ENCODE measurements around the gene LINGO1.

Gene LINGO1, protein sequence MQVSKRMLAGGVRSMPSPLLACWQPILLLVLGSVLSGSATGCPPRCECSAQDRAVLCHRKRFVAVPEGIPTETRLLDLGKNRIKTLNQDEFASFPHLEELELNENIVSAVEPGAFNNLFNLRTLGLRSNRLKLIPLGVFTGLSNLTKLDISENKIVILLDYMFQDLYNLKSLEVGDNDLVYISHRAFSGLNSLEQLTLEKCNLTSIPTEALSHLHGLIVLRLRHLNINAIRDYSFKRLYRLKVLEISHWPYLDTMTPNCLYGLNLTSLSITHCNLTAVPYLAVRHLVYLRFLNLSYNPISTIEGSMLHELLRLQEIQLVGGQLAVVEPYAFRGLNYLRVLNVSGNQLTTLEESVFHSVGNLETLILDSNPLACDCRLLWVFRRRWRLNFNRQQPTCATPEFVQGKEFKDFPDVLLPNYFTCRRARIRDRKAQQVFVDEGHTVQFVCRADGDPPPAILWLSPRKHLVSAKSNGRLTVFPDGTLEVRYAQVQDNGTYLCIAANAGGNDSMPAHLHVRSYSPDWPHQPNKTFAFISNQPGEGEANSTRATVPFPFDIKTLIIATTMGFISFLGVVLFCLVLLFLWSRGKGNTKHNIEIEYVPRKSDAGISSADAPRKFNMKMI

DNA sequence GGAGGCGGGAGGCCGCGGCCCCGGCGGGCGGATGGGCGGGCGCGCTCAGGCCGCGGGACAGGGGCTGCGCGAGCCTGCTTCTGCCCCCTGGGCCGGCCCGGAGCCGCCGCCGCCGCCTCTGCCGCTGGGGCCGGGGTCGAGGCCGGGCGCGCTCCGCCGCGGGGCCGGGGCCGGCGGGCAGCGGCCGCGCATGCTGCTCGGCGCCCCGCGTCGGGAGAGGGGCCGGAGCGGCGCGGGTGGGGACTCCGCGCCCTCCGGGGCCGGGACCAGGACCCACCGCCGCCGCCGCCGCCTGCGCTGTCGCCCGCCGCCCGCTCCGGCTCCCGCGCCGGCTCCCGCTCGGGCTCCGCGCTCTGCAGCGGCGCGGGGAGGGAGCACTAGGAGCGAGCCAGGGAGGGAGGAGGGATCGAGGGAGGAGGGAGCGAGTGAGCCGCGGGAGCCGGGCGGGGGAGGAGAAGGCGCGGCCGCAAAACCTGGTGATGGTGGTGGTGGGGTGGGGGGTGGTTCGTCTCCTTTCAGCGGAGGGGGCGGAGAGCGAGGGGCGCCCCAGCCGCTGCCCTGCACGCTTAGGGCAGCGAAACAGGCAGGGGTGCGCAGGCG is at the start of gene LINGO1:
LINGO1 (minus strand) TSS at position 379 of the 600 bp plus-strand sequence. CDS start 597 bp downstream, outside the sequence.
- DNase-seq (ENCODE audit: low spot score) = no peak

DNA sequence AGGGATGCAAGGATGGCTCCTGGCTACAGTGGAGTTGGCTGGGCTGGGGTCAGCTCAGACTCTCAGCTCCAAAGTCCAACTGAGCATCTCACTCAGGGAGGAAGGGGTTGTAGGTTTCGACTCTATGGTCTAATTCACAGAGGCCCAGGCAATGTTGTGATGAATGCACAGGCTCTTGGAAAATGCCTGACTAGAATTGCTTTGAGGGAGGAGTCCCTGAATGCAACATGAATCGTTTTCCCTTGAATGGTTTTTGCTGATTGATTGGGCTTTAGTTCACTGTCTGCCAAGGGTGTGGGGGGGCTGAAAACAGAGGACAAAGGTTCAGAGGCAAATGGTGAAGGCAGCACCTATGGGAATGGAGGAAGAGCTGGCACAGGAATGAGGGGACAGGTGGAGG is 48.6 kb upstream of the LINGO1 start:
- no peak for DNase-seq (ENCODE audit: low spot score)

DNA sequence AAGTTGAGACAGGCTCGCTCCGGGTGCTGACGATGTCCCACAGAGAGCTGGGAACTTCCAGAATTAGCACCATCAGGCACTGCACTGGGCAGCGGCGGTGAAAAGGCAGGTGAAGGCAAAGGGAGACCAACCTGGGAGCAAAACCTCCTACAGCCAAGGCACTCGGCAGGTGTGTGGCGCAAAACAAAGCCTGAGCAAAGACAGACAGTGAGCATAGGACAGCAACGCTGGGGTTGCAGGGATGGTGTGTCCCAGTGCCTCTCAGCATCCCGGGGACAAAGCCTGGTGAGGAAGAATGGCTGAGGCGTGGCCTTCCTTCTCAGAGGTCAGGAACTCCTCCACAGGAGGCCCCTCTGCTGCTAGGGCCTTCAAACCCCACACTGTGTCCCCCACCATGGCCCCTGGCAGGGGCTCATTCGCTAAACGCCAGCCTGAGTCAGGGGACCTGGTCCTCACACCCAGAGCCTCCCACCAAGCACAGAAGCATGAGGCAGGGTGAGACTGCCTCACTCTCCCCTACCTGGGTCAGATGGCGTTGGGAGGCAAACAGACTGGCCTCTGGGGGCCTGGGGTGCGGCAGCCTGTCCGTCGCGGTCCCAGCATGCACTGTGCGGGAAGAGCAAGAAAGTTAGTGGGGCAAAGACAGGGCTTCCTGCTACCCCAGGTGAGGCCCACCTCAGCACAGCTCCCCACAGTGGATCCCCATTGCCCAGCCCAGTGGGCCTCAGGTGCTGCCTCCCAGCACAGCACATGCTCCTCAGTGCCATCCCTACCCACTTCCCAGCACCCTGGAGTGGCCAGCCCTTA is 44.1 kb upstream of the LINGO1 start:
- DNase-seq (ENCODE audit: low spot score) = no peak

DNA sequence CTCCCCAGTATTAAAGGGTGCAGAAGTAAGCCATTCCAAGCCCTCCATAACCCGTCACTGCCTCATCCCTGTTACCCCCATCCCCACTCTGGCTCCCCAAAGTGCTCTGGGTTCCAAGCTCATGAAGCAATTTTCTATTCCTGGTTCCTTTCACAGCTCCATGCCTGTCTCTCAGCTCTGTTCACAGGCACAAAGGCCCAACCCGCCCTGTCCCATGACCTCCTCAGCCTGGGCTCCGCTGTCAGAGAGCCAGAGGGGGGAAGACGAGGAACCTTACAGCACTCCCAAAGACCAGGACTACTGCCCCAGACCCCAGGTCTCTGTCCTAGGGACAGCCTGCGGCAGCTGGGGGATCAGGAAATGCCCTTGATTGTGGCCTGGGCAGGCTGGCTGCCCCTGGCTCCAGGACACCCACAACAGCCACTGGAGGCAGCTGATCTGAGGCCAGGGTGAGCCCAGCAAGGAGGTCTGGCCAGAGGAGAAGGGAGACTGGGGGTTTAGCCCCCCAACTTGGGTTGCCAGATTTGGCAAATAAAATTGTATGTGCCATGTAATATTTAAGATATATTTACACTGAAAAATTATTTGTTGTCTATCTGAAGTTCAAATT is 43.2 kb upstream of the LINGO1 start:
- DNase-seq (ENCODE audit: low spot score) = no peak

DNA sequence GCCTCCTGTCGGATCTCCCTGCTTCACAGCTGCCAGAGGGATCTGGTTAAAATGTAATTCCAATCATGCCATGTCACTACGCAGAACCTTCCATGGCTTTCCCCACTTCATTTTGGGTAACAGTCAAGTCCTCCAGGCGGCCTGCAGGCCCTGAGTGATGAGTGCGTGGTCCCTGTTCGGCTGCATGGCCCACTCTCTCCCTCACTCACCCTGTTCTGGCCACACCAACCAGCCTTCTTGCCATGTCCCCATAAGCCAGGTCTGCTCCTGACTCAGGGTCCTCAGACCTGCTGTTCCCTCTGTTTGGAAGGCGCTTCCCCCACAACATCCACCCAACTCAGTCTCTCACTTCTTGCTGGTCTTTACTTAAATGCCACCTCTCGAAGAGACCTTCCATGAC is 41.6 kb upstream of the LINGO1 start:
- DNase-seq (ENCODE audit: low spot score) = no peak

DNA sequence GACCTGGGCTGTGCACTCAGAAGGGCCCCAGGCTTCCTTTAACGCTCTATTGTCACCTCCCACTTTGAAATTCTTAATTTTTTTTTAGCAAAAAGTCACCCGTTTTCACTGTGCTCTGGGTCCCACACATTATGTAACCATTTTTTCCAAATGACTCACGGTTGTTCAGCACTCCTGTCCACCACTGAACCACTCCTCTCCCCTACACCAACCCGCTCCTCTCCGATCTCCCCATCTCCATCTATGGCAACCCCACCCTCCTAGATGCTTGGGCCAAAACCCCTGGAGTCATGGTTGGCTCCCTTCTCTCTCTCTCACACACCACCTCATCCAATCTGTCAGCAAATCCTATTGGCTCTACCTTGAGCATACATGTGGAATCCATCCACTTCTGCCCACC is 41.2 kb upstream of the LINGO1 start:
- DNase-seq (ENCODE audit: low spot score) = no peak

DNA sequence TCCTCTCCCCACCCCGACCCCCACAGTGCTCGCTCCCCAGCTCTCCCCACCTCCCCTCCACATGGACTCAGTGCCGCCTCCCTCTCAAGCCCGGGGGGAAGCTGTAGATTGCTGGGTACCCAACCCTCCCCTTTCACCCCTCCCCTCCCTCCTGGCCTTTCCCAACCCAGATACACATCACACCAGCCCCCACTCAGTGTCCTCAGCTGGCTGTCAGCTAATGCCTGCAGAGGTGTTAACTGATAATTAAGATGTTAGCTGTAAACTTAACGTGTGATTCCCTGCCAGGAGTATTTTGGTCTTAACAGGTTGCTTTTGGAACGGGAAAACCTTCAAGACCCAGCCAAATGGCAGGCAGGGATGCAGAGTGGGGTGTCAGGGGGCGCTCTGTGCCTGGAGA is 39.4 kb upstream of the LINGO1 start:
- no peak for DNase-seq (ENCODE audit: low spot score)

DNA sequence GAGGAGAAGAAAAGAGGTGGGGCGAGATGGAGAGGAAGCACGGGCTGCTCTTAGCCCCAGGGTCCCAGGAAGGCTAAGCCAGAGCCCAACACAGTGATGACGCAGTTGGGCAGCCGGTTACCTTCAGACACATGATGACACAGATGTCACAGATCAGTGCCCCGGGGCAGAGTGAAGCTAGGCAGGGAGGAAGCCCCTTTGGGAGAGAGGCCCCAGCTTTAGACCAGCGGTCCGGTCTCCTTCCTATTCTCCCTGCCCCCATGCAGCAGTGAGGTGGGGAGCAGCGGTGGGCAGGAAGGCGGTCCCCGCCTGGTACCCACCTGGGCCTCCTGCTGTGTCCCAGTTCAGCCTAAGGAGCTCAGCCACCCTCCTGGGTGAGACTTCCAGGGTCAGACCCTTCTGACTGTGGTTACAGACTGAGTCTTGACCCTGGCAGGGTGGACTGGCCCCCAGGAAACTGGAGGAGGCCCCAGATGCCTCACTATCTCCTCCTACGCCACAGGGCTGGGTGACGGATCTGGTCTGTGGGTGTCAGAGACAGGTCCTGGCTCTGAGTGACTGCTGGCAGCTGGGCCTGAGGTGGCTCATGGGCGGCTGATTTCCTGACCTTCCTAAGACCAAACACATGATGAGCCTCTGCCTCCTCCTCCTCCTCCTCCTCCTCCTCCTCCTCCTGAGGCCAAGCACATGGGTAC is 38.8 kb upstream of the LINGO1 start:
- no peak for DNase-seq (ENCODE audit: low spot score)

DNA sequence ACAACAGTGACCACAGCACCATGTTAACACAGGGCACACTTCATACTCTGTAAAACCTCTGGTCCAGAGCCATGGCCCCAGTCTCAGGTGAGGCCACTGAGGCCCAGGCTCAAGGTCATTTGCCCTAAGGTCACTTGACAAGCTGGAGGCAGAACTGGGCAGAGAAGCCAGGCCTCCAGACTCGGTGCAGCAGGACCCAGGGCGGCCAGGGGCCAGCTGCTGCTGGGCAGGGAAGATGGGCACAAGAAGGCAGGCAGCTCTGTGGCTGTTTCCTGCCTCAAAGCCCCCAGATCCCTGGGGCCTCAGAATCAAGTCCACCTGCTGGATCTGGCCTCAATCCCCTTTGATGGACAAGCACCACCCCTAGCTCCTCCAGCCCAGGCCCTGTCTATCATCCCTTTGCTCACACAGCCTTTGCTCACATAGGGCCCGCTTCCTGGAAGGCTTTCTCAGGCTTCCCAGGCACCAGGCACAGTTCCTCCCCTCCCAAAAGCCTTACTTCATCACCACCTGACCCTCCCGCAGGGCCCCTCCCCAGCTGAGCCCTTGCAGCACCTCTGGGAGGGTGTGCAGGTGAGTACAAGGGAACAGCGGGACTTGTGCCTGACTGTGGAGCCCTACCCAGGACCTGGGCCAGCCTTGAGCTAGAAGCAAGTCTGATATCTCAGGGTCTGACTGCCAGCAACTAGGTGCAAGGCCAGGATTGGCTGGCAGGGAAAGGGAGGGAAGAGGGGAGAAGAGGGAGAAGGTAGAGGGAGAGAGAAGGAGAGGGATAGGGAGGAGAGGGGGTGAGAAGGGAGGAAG is 38.0 kb upstream of the LINGO1 start:
- no peak for DNase-seq (ENCODE audit: low spot score)

DNA sequence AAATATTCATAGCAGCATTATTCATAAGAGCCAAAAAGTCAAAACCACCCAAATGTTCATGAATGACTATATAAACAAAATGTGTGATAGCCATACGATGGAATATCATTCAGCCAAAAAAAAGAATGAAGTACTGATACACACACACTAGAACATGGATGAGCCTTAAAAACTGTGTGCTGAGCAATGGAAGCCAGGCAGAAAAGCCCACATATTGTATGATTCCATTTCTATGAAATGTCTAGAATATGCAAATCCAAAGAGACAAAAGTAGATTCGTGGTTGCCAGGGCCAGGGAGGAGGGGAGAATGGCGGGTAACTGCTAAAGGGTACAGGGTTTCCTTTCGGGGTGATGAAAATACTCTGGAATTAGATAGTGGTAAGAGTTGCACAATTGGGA is 37.2 kb upstream of the LINGO1 start:
- no peak for DNase-seq (ENCODE audit: low spot score)

DNA sequence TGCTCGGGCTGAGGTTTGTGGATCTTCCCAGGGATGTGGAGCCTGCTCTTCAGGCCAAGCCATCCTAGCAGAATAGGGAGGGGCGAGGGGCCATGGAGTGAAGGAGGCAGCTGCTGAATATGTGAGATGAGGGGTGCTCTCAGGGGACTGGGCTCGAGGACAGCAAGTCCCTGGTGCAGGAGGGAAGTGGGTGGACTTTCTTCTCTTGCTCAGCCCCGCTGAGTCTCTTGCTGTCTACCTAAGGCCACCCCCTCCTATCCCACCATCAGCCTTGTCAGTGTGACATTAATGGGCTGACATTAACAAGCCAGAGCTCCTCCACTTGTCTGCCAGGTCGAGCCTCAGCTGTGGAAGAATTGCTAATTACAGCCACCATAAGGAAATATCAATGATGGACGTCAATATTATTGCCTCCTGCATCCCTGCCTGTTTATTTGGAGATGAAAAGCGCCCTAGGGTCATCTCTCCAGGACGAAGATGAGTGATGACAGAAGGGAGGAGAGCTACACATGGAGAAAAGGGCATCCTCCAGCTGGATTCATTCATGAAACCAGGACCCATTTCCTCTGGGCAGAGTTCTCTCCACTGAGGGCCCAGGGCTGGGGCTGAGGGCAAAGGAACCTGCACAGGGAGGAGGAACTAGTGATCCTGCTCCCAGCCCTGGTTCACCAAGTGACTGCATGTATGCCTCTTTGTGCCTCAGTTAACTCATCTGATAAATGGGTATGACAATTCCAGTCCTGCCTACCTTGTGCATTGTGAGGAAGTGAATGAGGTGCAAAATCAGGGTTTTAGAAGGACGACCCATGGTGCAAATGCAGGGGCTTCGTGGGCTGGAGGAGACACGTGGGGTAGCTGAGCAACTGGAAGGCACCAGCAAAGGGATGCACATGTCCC is 34.9 kb upstream of the LINGO1 start:
- no peak for DNase-seq (ENCODE audit: low spot score)

DNA sequence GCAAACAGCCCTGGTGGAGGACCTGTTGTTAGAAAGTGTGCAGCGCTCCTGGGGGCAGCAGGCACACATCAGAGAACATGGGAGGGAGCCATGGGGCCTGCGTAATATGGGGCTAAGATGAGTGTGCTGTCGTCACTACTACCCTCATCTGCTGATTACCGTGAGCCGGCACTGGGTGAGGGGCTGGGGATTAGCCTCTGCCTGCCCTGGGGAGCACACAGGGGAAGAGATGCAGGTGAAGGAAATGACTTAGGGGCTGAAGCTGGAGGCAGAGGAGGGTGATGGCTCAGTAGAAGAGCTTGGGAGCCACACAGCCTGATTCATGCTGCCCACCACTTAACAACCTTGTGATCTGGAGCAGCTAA is 33.6 kb upstream of the LINGO1 start:
- no peak for DNase-seq (ENCODE audit: low spot score)

DNA sequence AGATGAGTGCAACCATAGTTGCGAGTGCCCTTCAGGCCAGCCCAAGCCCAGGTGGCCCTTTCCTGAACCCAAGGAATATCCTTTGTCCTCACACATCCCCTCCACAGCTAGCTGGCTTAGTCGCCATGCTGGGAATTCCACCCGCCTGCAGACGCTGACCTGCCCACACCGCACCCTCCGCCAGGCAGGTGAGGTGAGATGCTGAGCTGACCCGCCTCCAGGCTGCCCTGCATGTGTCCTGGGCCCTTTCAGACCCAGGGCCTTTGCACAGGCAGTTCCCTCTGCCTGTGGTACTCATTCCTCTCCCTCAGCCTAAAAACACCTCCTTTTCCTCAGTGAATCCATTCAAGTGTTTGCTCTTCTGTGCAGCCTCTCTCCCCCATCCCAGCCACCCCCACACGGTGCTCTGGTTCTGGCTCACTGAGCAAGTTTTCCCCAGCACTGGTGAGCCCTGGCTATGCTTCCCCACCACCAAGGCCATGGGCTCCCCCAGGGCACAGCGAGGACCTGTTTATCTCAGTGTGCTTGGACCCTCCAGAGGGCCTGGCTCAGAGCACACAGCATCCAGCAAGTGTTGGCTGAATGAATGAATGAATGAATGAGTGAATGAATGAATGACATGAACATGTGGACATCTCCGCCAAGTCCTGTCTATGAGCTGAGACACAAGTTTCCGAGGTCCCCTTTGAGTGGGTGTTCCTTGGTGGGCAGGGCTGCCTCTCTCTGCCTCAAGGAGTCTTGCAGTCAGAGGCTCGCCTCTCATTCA is 33.0 kb upstream of the LINGO1 start:
- no peak for DNase-seq (ENCODE audit: low spot score)

DNA sequence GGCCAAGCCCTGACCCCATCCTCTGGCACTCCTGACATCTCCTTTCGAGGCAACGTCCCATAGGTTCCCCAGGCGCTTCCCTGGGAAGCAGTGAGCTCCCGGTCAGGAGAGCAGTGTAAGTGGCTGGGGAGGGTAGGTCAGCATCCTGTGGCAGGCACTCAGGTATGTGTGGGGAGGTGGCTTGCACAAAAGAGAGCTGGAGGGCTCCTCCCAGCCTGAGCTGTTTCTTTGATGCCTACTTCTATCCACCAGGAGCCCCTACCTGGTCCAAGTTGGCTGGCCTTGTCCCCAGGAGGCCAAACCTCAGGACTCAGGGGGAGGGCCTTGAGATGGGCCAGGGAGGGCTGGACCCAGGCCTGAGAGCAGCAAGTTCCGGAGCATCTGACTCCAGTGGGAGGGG is 31.7 kb upstream of the LINGO1 start:
- no peak for DNase-seq (ENCODE audit: low spot score)

DNA sequence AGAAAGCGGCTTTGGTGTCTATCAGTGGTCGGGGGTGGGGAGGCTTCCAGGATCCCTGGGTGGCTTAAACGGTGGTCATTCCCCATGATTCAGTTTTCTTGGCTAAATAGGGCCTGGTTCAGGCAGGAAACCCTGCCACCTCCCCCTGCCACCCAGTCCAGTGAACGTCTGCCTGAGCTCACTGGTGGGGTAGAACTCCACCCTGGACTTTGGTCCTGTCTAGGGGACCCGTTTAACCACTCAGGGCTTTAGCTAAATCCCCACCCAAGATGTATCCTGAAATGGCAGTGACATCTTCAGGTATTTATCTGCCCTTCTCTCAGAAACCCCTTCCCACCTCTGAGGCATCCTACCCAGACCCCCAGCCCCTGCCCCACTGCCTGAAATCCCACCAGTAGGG is 30.5 kb upstream of the LINGO1 start:
- DNase-seq (ENCODE audit: low spot score) = no peak

DNA sequence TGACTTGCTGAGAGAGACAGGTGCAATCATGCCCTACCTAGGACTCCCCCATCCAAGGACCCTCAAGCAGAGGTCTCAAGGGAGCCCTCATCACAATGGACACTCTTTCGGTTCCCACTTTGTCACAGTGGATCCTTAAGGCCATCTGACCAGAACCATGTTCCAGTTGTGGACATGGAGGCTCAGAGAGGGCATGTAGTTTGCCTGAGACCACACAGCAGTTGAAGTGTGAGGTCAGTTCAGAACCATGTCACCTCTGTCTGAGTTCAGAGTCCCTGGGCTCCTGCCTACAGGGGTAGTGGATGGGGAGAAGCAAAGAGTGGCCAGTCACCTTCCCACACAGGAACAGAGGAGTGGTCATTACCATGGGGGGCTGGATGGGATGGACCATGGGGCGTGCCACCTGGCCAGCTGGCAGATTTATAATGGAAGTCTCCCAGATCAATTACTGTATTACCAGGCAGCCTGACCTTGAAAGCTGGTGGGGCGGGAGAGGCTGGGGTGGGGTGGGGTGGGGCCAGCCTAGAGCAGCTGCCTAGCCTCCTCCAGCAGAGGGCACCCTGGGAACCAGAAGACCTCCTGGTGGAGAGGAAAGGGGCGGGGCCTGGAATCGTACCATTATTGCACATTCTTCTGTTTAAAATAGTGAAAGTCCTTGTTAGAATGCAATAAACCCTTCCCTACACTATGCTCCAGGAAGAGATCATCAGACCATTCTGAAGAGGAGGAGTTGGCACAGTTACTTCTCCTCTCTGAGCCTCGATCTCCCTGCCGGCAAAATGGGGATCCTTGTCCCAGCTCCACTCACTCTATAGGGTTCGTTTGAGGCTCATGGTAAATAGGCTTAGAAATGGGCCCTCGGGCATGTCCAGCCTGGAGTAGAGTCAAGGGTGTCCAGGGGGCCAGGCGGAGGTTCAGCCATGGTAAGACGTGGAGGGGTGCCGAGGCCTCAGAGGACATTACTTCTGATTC is 26.9 kb upstream of the LINGO1 start:
- peak; percentile 46 for DNase-seq (ENCODE audit: low spot score)

DNA sequence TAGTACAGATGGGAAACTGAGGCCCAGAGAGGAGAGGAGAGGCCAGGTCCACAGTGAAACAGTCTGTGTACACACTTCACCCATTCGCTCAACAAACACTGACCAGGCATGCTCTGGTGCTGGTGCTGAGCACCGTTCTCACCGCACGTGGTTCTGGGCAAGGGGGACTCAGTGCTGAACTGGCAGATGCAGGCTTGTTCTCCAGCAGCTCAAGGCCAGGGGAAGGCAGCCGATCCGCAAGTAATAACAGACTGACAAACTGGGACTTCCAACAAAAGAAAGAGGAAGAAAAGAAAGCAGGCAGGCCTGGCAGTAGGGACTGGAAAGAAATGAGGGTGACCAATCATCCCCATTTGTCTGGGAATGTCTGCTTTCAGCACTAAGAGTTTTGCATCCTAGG is 25.6 kb upstream of the LINGO1 start:
- DNase-seq (ENCODE audit: low spot score) = no peak

All from RKO (cell line).